K562 (cell line): Measurements from ENCODE around the gene CBFA2T3. TPM values are rescaled to one million over a fixed set of nuclear protein-coding genes. Genes with fewer than 3 reads are reported as not detected.

Source experiments
- FOXK2 ChIP-seq, 2 experiments: fragments of 450-650 bp; IDR thresholded peaks in 1 of 2; conservative IDR thresholded peaks in 1 of 2; 2 replicates each; pipeline ENCODE4 v1.6.1; 2016; ENCODE audit warnings: low read depth in 2 of 2, mild to moderate bottlenecking in 1 of 2
- GATAD2A ChIP-seq: fragments of 450-650 bp; IDR thresholded peaks from 2 replicates; pipeline ENCODE4 v1.6.1; 2017
- KHSRP ChIP-seq: fragments of 450-650 bp; IDR thresholded peaks from 2 replicates; pipeline ENCODE4 v1.6.1; 2017
- MBD1 ChIP-seq: fragments of 250-450 bp; sonication (Bioruptor Pico); IDR thresholded peaks from 2 replicates; pipeline ENCODE4 v1.8.0; 2022; ENCODE audit warnings: inconsistent platforms
- MYC ChIP-seq, 2 experiments: fragments of 250-450 bp in 1 of 2; sonication (Bioruptor Pico) in 1 of 2; IDR thresholded peaks; 2 replicates each; pipeline versions ENCODE4 v1.5.1 to v1.6.1; 2012 to 2021; ENCODE audit warnings: low read depth in 2 of 2, borderline replicate concordance in 1 of 2, improper control_type of control experiment in 1 of 2, low read length in 1 of 2, mild to moderate bottlenecking in 1 of 2, moderate library complexity in 1 of 2
- SFPQ ChIP-seq: fragments of 200-400 bp; formaldehyde crosslinking; IDR thresholded peaks from 2 replicates; pipeline ENCODE4 v1.6.1; 2017; ENCODE audit warnings: mild to moderate bottlenecking, low read depth, low read length, moderate library complexity
- TGIF2 ChIP-seq: sonication (generic); formaldehyde crosslinking; IDR thresholded peaks from 2 replicates; pipeline ENCODE4 v1.8.1; 2022; ENCODE audit warnings: mild to moderate bottlenecking, missing genetic modification reagents, moderate library complexity
- THRAP3 ChIP-seq: fragments of 450-650 bp; IDR thresholded peaks from 2 replicates; pipeline ENCODE4 v1.6.1; 2016; ENCODE audit warnings: mild to moderate bottlenecking, inconsistent platforms, borderline replicate concordance
- UBTF ChIP-seq, 2 experiments: IDR thresholded peaks; 2 replicates each; pipeline ENCODE4 v1.6.1; 2012; ENCODE audit warnings: improper control_type of control experiment in 2 of 2, low read depth in 2 of 2, low read length in 2 of 2, borderline replicate concordance in 1 of 2
- ZBTB49 ChIP-seq: sonication (generic); formaldehyde crosslinking; IDR thresholded peaks from 2 replicates; pipeline ENCODE4 v1.8.0; 2022; ENCODE audit warnings: missing genetic modification reagents, mild to moderate bottlenecking, borderline replicate concordance
- ZBTB9 ChIP-seq: fragments of 450-650 bp; formaldehyde crosslinking; IDR thresholded peaks from 2 replicates; pipeline ENCODE4 v1.4.0; 2020; ENCODE audit warnings: mild to moderate bottlenecking, moderate library complexity
- ZKSCAN1 ChIP-seq: fragments of 150-350 bp; IDR thresholded peaks from 2 replicates; pipeline ENCODE4 v1.6.1; 2016; ENCODE audit warnings: low read depth, low read length
- ZNF143 ChIP-seq: sonication (generic); formaldehyde crosslinking; IDR thresholded peaks from 2 replicates; pipeline ENCODE4 v1.9.0; 2022; ENCODE audit warnings: mild to moderate bottlenecking, missing genetic modification reagents
- polyA plus RNA-seq, 8 experiments: library from polyadenylated mRNA; depleted of rRNA in 4 of 8; stranded (reverse) in 5 of 8; unstranded in 3 of 8; fragments of >200 nt; fragmentation: Nextera tagmentation in 2 of 8; fragmentation: Illumina TruSeq in 1 of 8; extraction: Ambion mirVana in 2 of 8; extraction: Trizol in 1 of 8; gene quantifications; 2 replicates each; pipeline versions ENCODE4 v1.2.1 to v1.2.3, GENCODE V29; 2011 to 2014; ENCODE audit warnings: inconsistent platforms in 1 of 8, missing spikeins in 1 of 8
- total RNA-seq, 7 experiments: library from RNA; depleted of rRNA in 6 of 7; stranded (reverse); fragments of >200 nt in 6 of 7; fragmentation: Illumina TruSeq in 2 of 7; extraction: Trizol in 2 of 7; gene quantifications; 2 replicates each; pipeline versions ENCODE4 v1.2.1 to v1.2.3, GENCODE V29; 2011 to 2021; ENCODE audit warnings: low replicate concordance in 1 of 7

The CBFA2T3 gene
- total and polyA plus RNA-seq, 9 of the 15 experiments (the other 6 are each of a cell fraction or from before 2014, with no cell fraction given): 2.3 to 145 (median 6.7) TPM

GRCh38 chr16:89020068-89020924 lies 43.3 kb upstream of the CBFA2T3 start (continued):
- 0 out of 4 replicates have a peak, but pooled peaks of 1 of the 2 experiments have one; percentile 21 for TF ChIP-seq UBTF (IDR thresholded peaks at IDR 0.05; ENCODE audit: borderline replicate concordance in 1 of 2, low read depth in 2 of 2, low read length in 2 of 2)
- TF ChIP-seq ZNF143 (CRISPR knock-in tag): no peak
- TF ChIP-seq MYC (IDR thresholded peaks at IDR 0.05; ENCODE audit: low read depth, low read length): peak; percentile 50; the same call in 1 of the 2 replicates
- no peak for TF ChIP-seq MYC (CRISPR knock-in tag; IDR thresholded peaks at IDR 0.05; ENCODE audit: borderline replicate concordance, low read depth)
- TF ChIP-seq TGIF2 (CRISPR knock-in tag): no peak
- no peak for TF ChIP-seq SFPQ
- TF ChIP-seq THRAP3: no peak
- TF ChIP-seq ZBTB49 (CRISPR knock-in tag): peak; percentile 25; the same call in 1 of the 2 replicates
- TF ChIP-seq FOXK2 (conservative IDR thresholded peaks at IDR 0.05 in 1 of 2, IDR thresholded peaks at IDR 0.05 in 1 of 2; ENCODE audit: low read depth in 2 of 2): peak; percentile 53 to 66; a peak in 2 of 4 replicates
- TF ChIP-seq MBD1 (CRISPR knock-in tag): no peak
- TF ChIP-seq ZKSCAN1: no peak
- TF ChIP-seq GATAD2A: no peak
- no peak for TF ChIP-seq ZBTB9 (CRISPR knock-in tag)
- no peak for TF ChIP-seq KHSRP
